ENCODE measurements around the gene SASH3. TPM values are rescaled to one million over a fixed set of nuclear protein-coding genes. Genes with fewer than 3 reads are reported as not detected.

Gene SASH3
- total RNA-seq, 4 donors from 2014 or later, result 0.34 to 3.3 (median 1.7) TPM

DNA sequence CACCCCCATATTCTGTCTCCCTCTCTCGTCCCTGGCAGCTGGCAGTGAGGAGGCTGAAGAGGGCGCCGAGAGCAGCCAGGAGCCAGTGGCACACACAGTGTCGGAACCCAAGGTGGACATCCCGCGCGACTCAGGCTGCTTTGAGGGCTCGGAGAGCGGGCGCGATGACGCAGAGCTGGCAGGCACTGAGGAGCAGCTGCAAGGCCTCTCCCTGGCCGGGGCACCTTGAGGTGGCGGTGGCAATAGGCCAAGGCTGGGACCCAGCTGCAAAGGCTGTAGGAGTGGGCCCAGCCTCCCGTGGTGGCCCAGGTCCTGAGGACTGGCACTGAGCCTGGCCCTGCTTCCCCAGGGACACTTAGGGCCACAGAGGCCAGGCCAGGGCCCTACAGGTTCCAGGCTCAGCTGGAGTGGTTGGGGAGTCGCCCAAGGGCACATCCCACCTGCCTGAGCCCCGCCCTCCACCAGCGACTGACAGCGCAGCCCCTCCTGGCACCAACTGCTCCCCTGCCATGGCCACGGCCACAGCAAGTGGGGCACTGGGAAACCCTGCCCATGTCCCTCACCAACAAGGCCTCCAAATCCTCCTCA, 13.9 kb downstream of the SASH3 start:
- no peak for DNase-seq (ENCODE audit: low spot score in 2 of 2)
- H3K27ac ChIP-seq, result no peak overlapping the region
- no peak for TF ChIP-seq POLR2A (IDR thresholded peaks at IDR 0.05)
- TF ChIP-seq, protein P1, sequence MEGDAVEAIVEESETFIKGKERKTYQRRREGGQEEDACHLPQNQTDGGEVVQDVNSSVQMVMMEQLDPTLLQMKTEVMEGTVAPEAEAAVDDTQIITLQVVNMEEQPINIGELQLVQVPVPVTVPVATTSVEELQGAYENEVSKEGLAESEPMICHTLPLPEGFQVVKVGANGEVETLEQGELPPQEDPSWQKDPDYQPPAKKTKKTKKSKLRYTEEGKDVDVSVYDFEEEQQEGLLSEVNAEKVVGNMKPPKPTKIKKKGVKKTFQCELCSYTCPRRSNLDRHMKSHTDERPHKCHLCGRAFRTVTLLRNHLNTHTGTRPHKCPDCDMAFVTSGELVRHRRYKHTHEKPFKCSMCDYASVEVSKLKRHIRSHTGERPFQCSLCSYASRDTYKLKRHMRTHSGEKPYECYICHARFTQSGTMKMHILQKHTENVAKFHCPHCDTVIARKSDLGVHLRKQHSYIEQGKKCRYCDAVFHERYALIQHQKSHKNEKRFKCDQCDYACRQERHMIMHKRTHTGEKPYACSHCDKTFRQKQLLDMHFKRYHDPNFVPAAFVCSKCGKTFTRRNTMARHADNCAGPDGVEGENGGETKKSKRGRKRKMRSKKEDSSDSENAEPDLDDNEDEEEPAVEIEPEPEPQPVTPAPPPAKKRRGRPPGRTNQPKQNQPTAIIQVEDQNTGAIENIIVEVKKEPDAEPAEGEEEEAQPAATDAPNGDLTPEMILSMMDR (IDR thresholded peaks at IDR 0.05), result no peak
- no peak for TF ChIP-seq EP300 (IDR thresholded peaks at IDR 0.05)
- TF ChIP-seq POLR2AphosphoS5 (IDR thresholded peaks at IDR 0.05), result no peak
- H3K4me3 ChIP-seq, result no peak overlapping the region
- no peaks in the 10 kb centered on the region for H3K4me1 ChIP-seq
- WGBS, result 80% methylated on average over 20 of the region's 20 CpGs
- no peaks in the 10 kb centered on the region for H3K9me3 ChIP-seq
- no peaks in the 10 kb centered on the region for H3K27me3 ChIP-seq
- no peaks in the 10 kb centered on the region for H3K36me3 ChIP-seq

GRCh38 chrX:129795584-129795983, 15.8 kb downstream of the SASH3 start:
- no peak for DNase-seq (ENCODE audit: low spot score in 2 of 2)
- TF ChIP-seq EP300 (IDR thresholded peaks at IDR 0.05), result no peak
- TF ChIP-seq, protein P1 (IDR thresholded peaks at IDR 0.05), result no peak
- TF ChIP-seq POLR2A (IDR thresholded peaks at IDR 0.05), result no peak
- no peak for TF ChIP-seq POLR2AphosphoS5 (IDR thresholded peaks at IDR 0.05)
- Histone ChIP-seq H3K4me1 (no peaks in the 10 kb centered on the region), H3K9me3 (no peaks in the 10 kb centered on the region), H3K27ac (no peak overlapping the region), H3K4me3 (no peak overlapping the region), H3K27me3 (no peaks in the 10 kb centered on the region), H3K36me3 (no peaks in the 10 kb centered on the region)
- WGBS, result no CpG with 5 or more reads among the region's 1 CpG

- DNase-seq (ENCODE audit: low spot score in 2 of 2), result no peak
- H3K9me3 ChIP-seq, result no peaks in the 10 kb centered on the region
- no peak overlapping the region for H3K27ac ChIP-seq
- H3K27me3 ChIP-seq, result no peaks in the 10 kb centered on the region
- H3K4me1 ChIP-seq, result no peaks in the 10 kb centered on the region
- no peak overlapping the region for H3K4me3 ChIP-seq
- no peaks in the 10 kb centered on the region for H3K36me3 ChIP-seq
- 80% methylated on average over 3 of the region's 4 CpGs for WGBS
- no peak for TF ChIP-seq POLR2AphosphoS5 (IDR thresholded peaks at IDR 0.05)
Observed at GRCh38 chrX:129797251-129797906, 17.6 kb downstream of the SASH3 start.

- WGBS, result 85% methylated on average over 3 of the region's 3 CpGs
Observed at GRCh38 chrX:129798456-129798855, 18.7 kb downstream of the SASH3 start.

DNA sequence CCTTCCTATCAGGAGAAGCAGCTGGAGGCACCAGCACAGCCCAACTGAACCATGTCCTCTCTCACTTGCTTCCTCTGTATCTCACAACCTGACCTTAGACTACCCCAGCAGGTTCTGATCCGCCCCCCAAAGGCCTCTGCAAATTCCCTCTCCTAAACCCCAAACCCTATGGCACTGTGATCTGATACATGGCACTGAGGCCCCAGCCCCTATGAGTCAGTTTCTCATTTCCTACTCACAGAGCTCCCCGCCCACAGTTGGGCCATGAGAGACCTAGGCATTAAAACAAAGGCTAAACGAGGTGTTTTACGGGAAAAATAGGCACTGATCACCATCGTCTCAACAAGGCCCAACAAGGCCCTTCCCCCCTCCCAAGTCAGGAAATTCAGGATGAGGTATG, 19.1 kb downstream of the SASH3 start:
- no peaks in the 10 kb centered on the region for H3K27me3 ChIP-seq
- no peaks in the 10 kb centered on the region for H3K36me3 ChIP-seq
- no peak overlapping the region for H3K27ac ChIP-seq
- no peaks in the 10 kb centered on the region for H3K9me3 ChIP-seq
- TF ChIP-seq, protein P1 (IDR thresholded peaks at IDR 0.05), result no peak
- TF ChIP-seq EP300 (IDR thresholded peaks at IDR 0.05) (no peak), POLR2AphosphoS5 (IDR thresholded peaks at IDR 0.05) (no peak), POLR2A (IDR thresholded peaks at IDR 0.05) (no peak)
- H3K4me1 ChIP-seq, result no peaks in the 10 kb centered on the region
- 81% methylated on average over 5 of the region's 5 CpGs for WGBS
- no peak for DNase-seq (ENCODE audit: low spot score in 2 of 2)
- no peak overlapping the region for H3K4me3 ChIP-seq

More at GRCh38 chrX:129798456-129798855, 18.7 kb downstream of the SASH3 start:
- H3K4me3 ChIP-seq, result no peak overlapping the region
- no peak overlapping the region for H3K27ac ChIP-seq
- no peak for DNase-seq (ENCODE audit: low spot score in 2 of 2)
- no peaks in the 10 kb centered on the region for H3K36me3 ChIP-seq
- H3K4me1 ChIP-seq, result no peaks in the 10 kb centered on the region
- H3K27me3 ChIP-seq, result no peaks in the 10 kb centered on the region
- no peak for TF ChIP-seq POLR2AphosphoS5 (IDR thresholded peaks at IDR 0.05)
- TF ChIP-seq POLR2A (IDR thresholded peaks at IDR 0.05), result no peak
- TF ChIP-seq EP300 (IDR thresholded peaks at IDR 0.05), result no peak
- TF ChIP-seq, protein P1 (IDR thresholded peaks at IDR 0.05), result no peak
- no peaks in the 10 kb centered on the region for H3K9me3 ChIP-seq

All from suprapubic skin (tissue), 4 donors.